GM21367 (cell line): ENCODE results near the gene VAMP5.
"Not testable (repeated sequence)": the region's sequence is repeated elsewhere in the genome, so short reads cannot be mapped to it uniquely, and the experiment has no call there.

ENCODE experiments used
- ATAC-seq: cut with Tn5 transposase; IDR thresholded peaks from one replicate; pipeline ENCODE4 v1.9.1; 2021; ENCODE audit not compliant: unreplicated experiment

VAMP5 gene

GRCh38 chr2:85582492-85582891, 1.7 kb upstream of the VAMP5 start:
- no peak for ATAC-seq

- ATAC-seq = peak; percentile 3
These were observed 421 bp upstream of the VAMP5 start for GRCh38 chr2:85583667-85584353.

- no peak for ATAC-seq
These were observed 888 bp downstream of the VAMP5 start for GRCh38 chr2:85584857-85585780.

- ATAC-seq = no peak
These were observed 1.5 kb downstream of the VAMP5 start for GRCh38 chr2:85585781-85586105.

GRCh38 chr2:85588236-85588635, 4.0 kb downstream of the VAMP5 start:
- no peak for ATAC-seq

GRCh38 chr2:85588645-85589044, 4.4 kb downstream of the VAMP5 start:
- no peak for ATAC-seq

- ATAC-seq = no peak
These were observed 5.0 kb downstream of the VAMP5 start for GRCh38 chr2:85589181-85589580.

GRCh38 chr2:85589982-85590791, 6.0 kb downstream of the VAMP5 start:
- no peak for ATAC-seq

- ATAC-seq = no peak
These were observed 6.7 kb downstream of the VAMP5 start for GRCh38 chr2:85590950-85591349.

GRCh38 chr2:85591563-85591962, 7.3 kb downstream of the VAMP5 start:
- ATAC-seq = no peak

GRCh38 chr2:85592299-85592698, 8.1 kb downstream of the VAMP5 start:
- not testable (repeated sequence) for ATAC-seq

GRCh38 chr2:85593023-85593422, 8.8 kb downstream of the VAMP5 start:
- no peak for ATAC-seq

GRCh38 chr2:85594715-85595300, 10.6 kb downstream of the VAMP5 start:
- no peak for ATAC-seq

GRCh38 chr2:85595301-85596025, 11.2 kb downstream of the VAMP5 start, which contains the start of gene RNF181:
Gene RNF181 (plus strand): TSS chr2:85595745. CDS start chr2:85595764, 19 bp downstream.
- ATAC-seq = peak; percentile 97

GRCh38 chr2:85596026-85596333, 11.7 kb downstream of the VAMP5 start:
- ATAC-seq = no peak

GRCh38 chr2:85596486-85597143, 12.4 kb downstream of the VAMP5 start:
- no peak for ATAC-seq

- ATAC-seq = no peak
These were observed 13.0 kb downstream of the VAMP5 start for GRCh38 chr2:85597241-85597640.

- no peak for ATAC-seq
These were observed 14.5 kb downstream of the VAMP5 start for GRCh38 chr2:85598594-85599340.

GRCh38 chr2:85599468-85600234, 15.4 kb downstream of the VAMP5 start:
- ATAC-seq = no peak
